ENCODE data around the gene FHIT.

DNA sequence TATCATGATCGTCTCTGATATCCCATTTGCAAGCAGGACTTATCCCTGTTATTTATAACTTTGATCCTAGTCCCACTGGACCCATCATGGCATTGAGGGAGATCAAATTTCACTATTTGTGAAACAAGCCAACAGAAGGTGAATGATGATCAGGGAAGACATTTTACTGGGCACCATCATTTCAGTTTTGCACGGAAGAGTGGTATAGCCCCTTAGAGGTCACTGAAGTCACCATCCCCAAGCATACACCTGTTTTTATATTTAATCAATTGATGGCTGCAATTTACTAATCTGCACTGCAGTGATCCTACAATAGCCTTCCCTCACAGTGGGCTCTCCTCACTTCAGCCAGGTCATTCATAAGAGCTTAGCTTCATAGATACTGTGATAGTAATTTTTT, 132.4 kb downstream of the FHIT start:
- TF ChIP-seq, protein P1, sequence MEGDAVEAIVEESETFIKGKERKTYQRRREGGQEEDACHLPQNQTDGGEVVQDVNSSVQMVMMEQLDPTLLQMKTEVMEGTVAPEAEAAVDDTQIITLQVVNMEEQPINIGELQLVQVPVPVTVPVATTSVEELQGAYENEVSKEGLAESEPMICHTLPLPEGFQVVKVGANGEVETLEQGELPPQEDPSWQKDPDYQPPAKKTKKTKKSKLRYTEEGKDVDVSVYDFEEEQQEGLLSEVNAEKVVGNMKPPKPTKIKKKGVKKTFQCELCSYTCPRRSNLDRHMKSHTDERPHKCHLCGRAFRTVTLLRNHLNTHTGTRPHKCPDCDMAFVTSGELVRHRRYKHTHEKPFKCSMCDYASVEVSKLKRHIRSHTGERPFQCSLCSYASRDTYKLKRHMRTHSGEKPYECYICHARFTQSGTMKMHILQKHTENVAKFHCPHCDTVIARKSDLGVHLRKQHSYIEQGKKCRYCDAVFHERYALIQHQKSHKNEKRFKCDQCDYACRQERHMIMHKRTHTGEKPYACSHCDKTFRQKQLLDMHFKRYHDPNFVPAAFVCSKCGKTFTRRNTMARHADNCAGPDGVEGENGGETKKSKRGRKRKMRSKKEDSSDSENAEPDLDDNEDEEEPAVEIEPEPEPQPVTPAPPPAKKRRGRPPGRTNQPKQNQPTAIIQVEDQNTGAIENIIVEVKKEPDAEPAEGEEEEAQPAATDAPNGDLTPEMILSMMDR (IDR thresholded peaks at IDR 0.05) = no peak
- TF ChIP-seq POLR2A (IDR thresholded peaks at IDR 0.05) (no peak), POLR2AphosphoS5 (IDR thresholded peaks at IDR 0.05) (no peak)

Data from transverse colon (tissue), 4 donors.